ENCODE measurements around the gene NCBP3.

Gene NCBP3

DNA sequence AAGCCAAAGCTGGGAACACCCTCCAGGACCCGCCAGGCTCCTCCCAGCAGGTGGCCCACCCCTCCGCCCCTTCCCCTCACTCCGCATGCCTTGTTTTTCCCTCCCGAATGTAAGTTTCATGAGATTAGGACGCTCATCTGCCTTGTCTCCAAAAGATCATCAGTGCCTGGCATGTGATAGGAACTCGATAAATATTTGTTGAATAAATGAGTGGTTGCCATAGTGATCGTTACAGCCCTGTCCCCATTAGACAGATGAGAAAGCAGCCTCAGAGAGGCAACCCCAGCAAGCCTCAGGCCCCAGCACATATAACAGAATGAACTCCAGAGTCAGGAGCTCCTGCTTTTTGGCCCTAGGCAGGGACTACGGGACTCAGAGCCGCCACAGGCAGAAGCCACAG is 41.8 kb upstream of the NCBP3 start:
- DNase-seq (ENCODE audit: low spot score), result no peak
- TF ChIP-seq, protein P1, sequence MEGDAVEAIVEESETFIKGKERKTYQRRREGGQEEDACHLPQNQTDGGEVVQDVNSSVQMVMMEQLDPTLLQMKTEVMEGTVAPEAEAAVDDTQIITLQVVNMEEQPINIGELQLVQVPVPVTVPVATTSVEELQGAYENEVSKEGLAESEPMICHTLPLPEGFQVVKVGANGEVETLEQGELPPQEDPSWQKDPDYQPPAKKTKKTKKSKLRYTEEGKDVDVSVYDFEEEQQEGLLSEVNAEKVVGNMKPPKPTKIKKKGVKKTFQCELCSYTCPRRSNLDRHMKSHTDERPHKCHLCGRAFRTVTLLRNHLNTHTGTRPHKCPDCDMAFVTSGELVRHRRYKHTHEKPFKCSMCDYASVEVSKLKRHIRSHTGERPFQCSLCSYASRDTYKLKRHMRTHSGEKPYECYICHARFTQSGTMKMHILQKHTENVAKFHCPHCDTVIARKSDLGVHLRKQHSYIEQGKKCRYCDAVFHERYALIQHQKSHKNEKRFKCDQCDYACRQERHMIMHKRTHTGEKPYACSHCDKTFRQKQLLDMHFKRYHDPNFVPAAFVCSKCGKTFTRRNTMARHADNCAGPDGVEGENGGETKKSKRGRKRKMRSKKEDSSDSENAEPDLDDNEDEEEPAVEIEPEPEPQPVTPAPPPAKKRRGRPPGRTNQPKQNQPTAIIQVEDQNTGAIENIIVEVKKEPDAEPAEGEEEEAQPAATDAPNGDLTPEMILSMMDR (IDR thresholded peaks at IDR 0.05; ENCODE audit: extremely low read depth, missing control alignments), result no peak

GRCh38 chr17:3887394-3887793 is 41.3 kb upstream of the NCBP3 start:
- DNase-seq (ENCODE audit: low spot score), result no peak
- TF ChIP-seq, protein P1 (IDR thresholded peaks at IDR 0.05; ENCODE audit: extremely low read depth, missing control alignments), result no peak

DNA sequence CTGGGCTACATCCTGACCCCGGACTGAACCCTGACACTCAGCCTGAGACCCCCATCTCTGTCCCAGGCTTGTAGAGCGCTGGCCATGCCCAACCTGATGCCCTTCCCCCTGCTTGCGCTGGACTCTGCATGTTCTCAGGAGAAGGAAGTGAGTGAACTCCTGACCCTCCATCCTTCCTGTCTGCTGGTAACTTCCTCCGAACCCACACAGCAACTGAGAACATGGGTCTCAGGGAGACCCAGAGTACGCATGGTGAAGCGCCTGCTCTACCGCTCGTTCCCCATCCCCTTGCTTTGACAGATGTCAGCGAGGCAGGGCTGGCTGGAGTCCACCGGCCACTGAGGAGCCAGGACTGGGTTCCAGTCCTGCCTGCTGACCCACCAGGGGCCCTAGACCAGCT is 40.7 kb upstream of the NCBP3 start:
- DNase-seq (ENCODE audit: low spot score), result no peak
- TF ChIP-seq, protein P1 (IDR thresholded peaks at IDR 0.05; ENCODE audit: extremely low read depth, missing control alignments), result no peak

DNA sequence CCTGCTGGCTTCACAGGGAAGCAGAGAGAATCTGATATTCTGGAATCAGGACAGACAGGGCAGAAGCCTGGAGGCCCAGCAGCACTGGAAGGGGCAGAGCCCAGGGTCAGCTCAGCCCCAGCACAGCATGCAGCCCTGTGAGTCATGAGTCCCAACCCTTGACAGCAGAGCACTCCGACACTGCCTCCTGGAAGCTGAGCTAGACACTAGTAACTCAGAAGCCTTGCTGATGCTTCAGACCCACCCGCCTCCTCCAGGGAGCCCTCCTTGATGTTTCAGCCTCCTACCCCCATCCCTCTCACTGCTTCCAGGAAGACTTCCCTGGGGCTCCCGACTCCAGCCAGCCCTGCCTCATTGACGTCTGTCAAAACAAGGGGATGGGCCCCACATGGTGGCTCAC is 39.9 kb upstream of the NCBP3 start:
- DNase-seq (ENCODE audit: low spot score), result no peak

GRCh38 chr17:3885271-3885670 is 39.2 kb upstream of the NCBP3 start:
- no peak for DNase-seq (ENCODE audit: low spot score)
- TF ChIP-seq, protein P1 (IDR thresholded peaks at IDR 0.05; ENCODE audit: extremely low read depth, missing control alignments), result no peak

More for the DNA sequence above, 39.9 kb upstream of the NCBP3 start:
- TF ChIP-seq, protein P1 (IDR thresholded peaks at IDR 0.05; ENCODE audit: extremely low read depth, missing control alignments), result no peak

GRCh38 chr17:3884188-3884587 is 38.1 kb upstream of the NCBP3 start:
- TF ChIP-seq, protein P1 (IDR thresholded peaks at IDR 0.05; ENCODE audit: extremely low read depth, missing control alignments), result no peak
- DNase-seq (ENCODE audit: low spot score), result no peak

GRCh38 chr17:3882276-3882675 is 36.2 kb upstream of the NCBP3 start:
- no peak for DNase-seq (ENCODE audit: low spot score)
- TF ChIP-seq, protein P1 (IDR thresholded peaks at IDR 0.05; ENCODE audit: extremely low read depth, missing control alignments), result no peak
